Suprapubic skin (tissue), 3 donors: Measurements from ENCODE around the gene UBE2B.

Experiments used
- CTCF ChIP-seq, 2 donors: fragments of 200-600 bp in 1 of 2; fragments of 450-650 bp in 1 of 2; sonication (generic) in 1 of 2; IDR thresholded peaks; one replicate each; pipeline ENCODE4 v1.5.1; 2016 to 2019; ENCODE audit warnings: antibody characterized with exemption in 2 of 2, mild to moderate bottlenecking in 1 of 2, moderate library complexity in 1 of 2
- POLR2AphosphoS5 ChIP-seq, 3 donors: sonication (generic); formaldehyde crosslinking; IDR thresholded peaks; one replicate each; pipeline ENCODE4 v1.6.1; 2017; ENCODE audit warnings: antibody characterized with exemption in 3 of 3

DNA sequence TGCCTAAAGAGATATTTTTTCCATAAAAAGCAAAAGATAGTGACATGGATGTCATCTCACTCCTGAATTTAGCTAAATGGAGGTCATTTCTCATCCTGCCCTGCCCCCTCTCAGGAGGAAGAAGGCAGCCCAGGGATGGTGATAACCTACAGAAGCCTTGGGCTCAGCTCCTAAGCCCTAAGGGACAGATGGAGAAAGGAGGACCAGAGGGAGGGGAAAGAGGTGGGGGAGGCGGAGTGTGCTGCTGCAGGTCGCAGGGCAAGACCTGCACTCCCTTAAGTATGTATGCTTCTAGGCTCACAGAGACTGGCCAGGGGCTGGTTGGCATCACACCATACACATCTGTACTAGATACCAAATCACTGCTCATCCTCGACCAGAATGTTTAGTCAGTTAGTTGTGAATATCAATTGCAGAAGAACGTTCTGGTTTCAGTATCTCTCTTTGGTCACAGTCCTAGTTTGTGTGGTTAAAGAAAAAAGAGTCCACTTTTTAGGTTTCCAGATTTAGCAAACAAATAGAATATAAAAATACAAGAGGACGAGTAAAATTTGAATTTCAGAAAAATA lies 58.7 kb downstream of the UBE2B start:
- TF ChIP-seq POLR2AphosphoS5 (IDR thresholded peaks at IDR 0.05) (no peak), CTCF (IDR thresholded peaks at IDR 0.05) (no peak)
